Astrocyte (in vitro differentiated cells and primary cell): Measurements from ENCODE around the gene GALK1.

ENCODE experiments used
- EZH2 ChIP-seq: IDR thresholded peaks from 2 replicates; pipeline ENCODE4 v1.6.1; 2012; ENCODE audit warnings: mild to moderate bottlenecking, low read length, inconsistent platforms; ENCODE audit not compliant: insufficient read depth
- TF ChIP-seq, protein P1 (sequence below): IDR thresholded peaks from 2 replicates; pipeline ENCODE4 v1.5.1; 2011; ENCODE audit warnings: low read depth, mild to moderate bottlenecking, inconsistent platforms, low read length, moderate library complexity; ENCODE audit not compliant: insufficient read depth

DNA sequence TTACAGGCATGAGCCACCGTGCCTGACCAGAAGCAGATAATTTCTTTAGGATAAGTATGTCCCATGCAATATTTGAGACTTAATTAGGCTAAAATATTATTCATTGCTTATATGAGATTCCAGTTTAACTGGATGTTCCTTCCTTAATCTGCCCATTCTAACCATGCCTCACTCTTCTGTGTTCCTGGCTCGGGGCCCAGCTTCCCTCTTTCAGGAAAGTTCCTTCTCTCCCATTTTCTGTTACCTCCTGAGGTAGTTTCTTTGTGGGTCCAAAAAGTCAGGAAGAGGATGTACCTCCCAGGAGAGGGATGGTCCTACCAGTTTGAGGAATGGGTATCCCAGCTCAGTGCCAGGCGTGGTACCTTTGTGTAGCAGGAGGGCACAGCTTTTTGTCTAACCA, 42.9 kb upstream of the GALK1 start:
- TF ChIP-seq, protein P1, sequence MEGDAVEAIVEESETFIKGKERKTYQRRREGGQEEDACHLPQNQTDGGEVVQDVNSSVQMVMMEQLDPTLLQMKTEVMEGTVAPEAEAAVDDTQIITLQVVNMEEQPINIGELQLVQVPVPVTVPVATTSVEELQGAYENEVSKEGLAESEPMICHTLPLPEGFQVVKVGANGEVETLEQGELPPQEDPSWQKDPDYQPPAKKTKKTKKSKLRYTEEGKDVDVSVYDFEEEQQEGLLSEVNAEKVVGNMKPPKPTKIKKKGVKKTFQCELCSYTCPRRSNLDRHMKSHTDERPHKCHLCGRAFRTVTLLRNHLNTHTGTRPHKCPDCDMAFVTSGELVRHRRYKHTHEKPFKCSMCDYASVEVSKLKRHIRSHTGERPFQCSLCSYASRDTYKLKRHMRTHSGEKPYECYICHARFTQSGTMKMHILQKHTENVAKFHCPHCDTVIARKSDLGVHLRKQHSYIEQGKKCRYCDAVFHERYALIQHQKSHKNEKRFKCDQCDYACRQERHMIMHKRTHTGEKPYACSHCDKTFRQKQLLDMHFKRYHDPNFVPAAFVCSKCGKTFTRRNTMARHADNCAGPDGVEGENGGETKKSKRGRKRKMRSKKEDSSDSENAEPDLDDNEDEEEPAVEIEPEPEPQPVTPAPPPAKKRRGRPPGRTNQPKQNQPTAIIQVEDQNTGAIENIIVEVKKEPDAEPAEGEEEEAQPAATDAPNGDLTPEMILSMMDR, result no peak
- no peak for TF ChIP-seq EZH2
